PC-3 (cell line): ENCODE measurements around the gene SRRM1. TPM values are rescaled to one million over a fixed set of nuclear protein-coding genes. Genes with fewer than 3 reads are reported as not detected.

Experiments
- ATAC-seq: fragments of 200-7000 bp; cut with Tn5 transposase; 2 replicates; pipeline ENCODE4 v1.9.1; 2020; ENCODE audit warnings: mild to moderate bottlenecking, moderate library complexity
- BruUV-seq: library from RNA; stranded (reverse); fragments of 400-500 nt; replicated peaks from 2 replicates; lab custom pipeline; 2021; lab: Mats Ljungman, UMichigan
- CTCF ChIA-PET: fragments of 300-600 bp; sonication (Branson Sonifier 250); formaldehyde crosslinking; loops from one replicate; lab custom pipeline; 2022; ENCODE audit warnings: antibody characterized with exemption; lab: Charles Lee
- POLR2A ChIA-PET: fragments of 300-600 bp; sonication (Branson Sonifier 250); formaldehyde crosslinking; loops from one replicate; lab custom pipeline; 2022; ENCODE audit warnings: antibody characterized with exemption; ENCODE audit not compliant: unreplicated experiment; lab: Charles Lee
- DNase-seq: peaks from one replicate; pipeline ENCODE4 v3.0.0-alpha.2; 2015
- H2AFZ ChIP-seq: fragments of 300-600 bp; sonication (generic); 2 replicates; pipeline ENCODE4 v1.6.0; 2016; ENCODE audit warnings: antibody characterized with exemption, low read length
- H3F3A ChIP-seq: fragments of 300-600 bp; sonication (generic); one replicate; pipeline ENCODE4 v1.6.0; 2017; ENCODE audit warnings: antibody characterized with exemption, low read length, control low read depth, mild to moderate bottlenecking; ENCODE audit not compliant: unreplicated experiment
- H3K27ac ChIP-seq: fragments of 300-600 bp; sonication (generic); 2 replicates; pipeline ENCODE4 v1.5.1; 2016; ENCODE audit warnings: mild to moderate bottlenecking, low read length
- H3K27me3 ChIP-seq: fragments of 300-600 bp; sonication (generic); 2 replicates; pipeline ENCODE4 v1.6.1; 2016; ENCODE audit warnings: low read length, mixed read lengths
- H3K36me3 ChIP-seq: fragments of 300-600 bp; sonication (generic); 2 replicates; pipeline ENCODE4 v1.6.1; 2016; ENCODE audit warnings: low read depth, mixed run types, low read length, mixed read lengths
- H3K4me1 ChIP-seq: fragments of 300-600 bp; sonication (generic); 2 replicates; pipeline ENCODE4 v1.5.1; 2016; ENCODE audit warnings: low read length; ENCODE audit not compliant: insufficient read depth
- H3K4me2 ChIP-seq: fragments of 300-600 bp; sonication (generic); 2 replicates; pipeline ENCODE4 v1.6.0; 2016; ENCODE audit warnings: low read length
- H3K4me3 ChIP-seq: fragments of 300-600 bp; sonication (generic); 2 replicates; pipeline ENCODE4 v1.5.1; 2016; ENCODE audit warnings: mild to moderate bottlenecking, low read length, mixed read lengths
- H3K79me2 ChIP-seq: fragments of 300-600 bp; sonication (generic); 2 replicates; pipeline ENCODE4 v1.6.1; 2017; ENCODE audit warnings: low read length, mixed read lengths
- H3K9ac ChIP-seq: fragments of 300-600 bp; sonication (generic); 2 replicates; pipeline ENCODE4 v1.6.0; 2016; ENCODE audit warnings: mild to moderate bottlenecking, low read length
- H3K9me2 ChIP-seq: fragments of 300-600 bp; sonication (generic); replicated peaks from 2 replicates; pipeline ENCODE4 v1.6.1; 2016; ENCODE audit warnings: mixed run types, low read length, mixed read lengths
- H3K9me3 ChIP-seq: fragments of 300-600 bp; sonication (generic); 2 replicates; pipeline ENCODE4 v1.6.1; 2016; ENCODE audit warnings: low read length, mixed read lengths
- H4K20me1 ChIP-seq: fragments of 300-600 bp; sonication (generic); 2 replicates; pipeline ENCODE4 v1.6.1; 2016; ENCODE audit warnings: low read length, mixed read lengths
- CTCF ChIP-seq: fragments of 300-600 bp; sonication (generic); conservative IDR thresholded peaks from 2 replicates; pipeline ENCODE4 v1.5.1; 2017; ENCODE audit warnings: antibody characterized with exemption, low read depth, mild to moderate bottlenecking, low read length
- EZH2 ChIP-seq: fragments of 300-600 bp; sonication (generic); IDR thresholded peaks from one replicate; pipeline ENCODE4 v1.6.1; 2017; ENCODE audit warnings: antibody characterized with exemption, mild to moderate bottlenecking, low read length; ENCODE audit not compliant: unreplicated experiment
- EZH2phosphoT487 ChIP-seq: fragments of 300-600 bp; sonication (generic); IDR thresholded peaks from 2 replicates; pipeline ENCODE4 v1.6.1; 2018; ENCODE audit warnings: mild to moderate bottlenecking, antibody characterized with exemption, low read length, borderline replicate concordance
- intact Hi-C: fragments of 100-400 bp; cut with micrococcal nuclease; formaldehyde crosslinking; loops from 2 replicates; pipeline ENCODE4 v1.9.0; 2023
- total RNA-seq: library from RNA; depleted of rRNA; stranded (reverse); fragments of >200 nt; gene quantifications from 2 replicates; pipeline ENCODE4 v1.2.3, GENCODE V29; 2014

The SRRM1 gene
- total RNA-seq, 1 experiment from 2014 or later = 30.7 TPM

- no peaks in the 10 kb centered on the region; the same call in 1 of the 2 replicates for H3K4me1 ChIP-seq
- H3K27ac ChIP-seq = no peak overlapping the region
- BruUV-seq = no TSS peak
- no peaks in the 10 kb centered on the region for H3K79me2 ChIP-seq
- H3K36me3 ChIP-seq = no peaks in the 10 kb centered on the region
- no peaks in the 10 kb centered on the region for H3K27me3 ChIP-seq
- no peak overlapping the region for H3K4me3 ChIP-seq
- H3K9me2 ChIP-seq = no peaks in the 10 kb centered on the region
- no peak overlapping the region for H2AFZ ChIP-seq
- POLR2A ChIA-PET = no interaction called here
- intact Hi-C loops = no loop called here
- H4K20me1 ChIP-seq = no peaks in the 10 kb centered on the region
- H3K9ac ChIP-seq = no peak overlapping the region
- TF ChIP-seq EZH2 = no peak
- no peak for TF ChIP-seq CTCF
- TF ChIP-seq EZH2phosphoT487 = no peak
- DNase-seq = no peak
- CTCF ChIA-PET = no interaction called here
- H3K9me3 ChIP-seq = no peaks in the 10 kb centered on the region
- H3K4me2 ChIP-seq = no peak overlapping the region
- no peaks in the 10 kb centered on the region for H3F3A ChIP-seq
- no peak for ATAC-seq
Measured at GRCh38 chr1:24692351-24692980, 49.4 kb downstream of the SRRM1 start.

- no peak overlapping the region for H3K4me2 ChIP-seq
Measured at GRCh38 chr1:24693827-24694379, 50.8 kb downstream of the SRRM1 start.

More at GRCh38 chr1:24693827-24694379, 50.8 kb downstream of the SRRM1 start:
- ChIA-PET CTCF (no interaction called here), POLR2A (no interaction called here)
- Histone ChIP-seq H3K4me1 (no peaks in the 10 kb centered on the region; the same call in 1 of the 2 replicates), H3K9ac (no peak overlapping the region), H2AFZ (no peak overlapping the region), H3K27me3 (no peaks in the 10 kb centered on the region), H3K9me3 (no peaks in the 10 kb centered on the region), H3K4me3 (no peak overlapping the region), H3F3A (no peaks in the 10 kb centered on the region), H3K79me2 (no peaks in the 10 kb centered on the region), H3K36me3 (no peaks in the 10 kb centered on the region), H4K20me1 (no peaks in the 10 kb centered on the region), H3K9me2 (no peaks in the 10 kb centered on the region), H3K27ac (no peak overlapping the region)
- intact Hi-C loops = no loop called here
- ATAC-seq (no peak), DNase-seq (no peak)
- no TSS peak for BruUV-seq
- TF ChIP-seq CTCF = no peak
